Stomach (tissue), 4 donors: ENCODE measurements around the gene SLC6A17.

Experiments used
- EP300 ChIP-seq: sonication (generic); formaldehyde crosslinking; IDR thresholded peaks from one replicate; pipeline ENCODE4 v1.6.1; 2017; ENCODE audit warnings: antibody characterized with exemption
- POLR2A ChIP-seq, 4 donors: fragments of 450-650 bp; IDR thresholded peaks; one replicate each; pipeline ENCODE4 v1.6.1; 2016; ENCODE audit warnings: antibody characterized with exemption in 4 of 4, control low read depth in 2 of 4, mild to moderate bottlenecking in 1 of 4, moderate library complexity in 1 of 4
- POLR2AphosphoS5 ChIP-seq, 3 donors: sonication (generic); formaldehyde crosslinking; IDR thresholded peaks; one replicate each; pipeline ENCODE4 v1.6.1; 2016; ENCODE audit warnings: antibody characterized with exemption in 3 of 3
- TF ChIP-seq, protein P1 (sequence below), 7 experiments: fragments of 450-650 bp in 4 of 7; fragments of 200-600 bp in 3 of 7; sonication (generic) in 3 of 7; IDR thresholded peaks; one replicate each; pipeline ENCODE4 v1.5.1; 2016 to 2019; ENCODE audit warnings: antibody characterized with exemption in 7 of 7, control low read depth in 2 of 7, mild to moderate bottlenecking in 1 of 7

DNA sequence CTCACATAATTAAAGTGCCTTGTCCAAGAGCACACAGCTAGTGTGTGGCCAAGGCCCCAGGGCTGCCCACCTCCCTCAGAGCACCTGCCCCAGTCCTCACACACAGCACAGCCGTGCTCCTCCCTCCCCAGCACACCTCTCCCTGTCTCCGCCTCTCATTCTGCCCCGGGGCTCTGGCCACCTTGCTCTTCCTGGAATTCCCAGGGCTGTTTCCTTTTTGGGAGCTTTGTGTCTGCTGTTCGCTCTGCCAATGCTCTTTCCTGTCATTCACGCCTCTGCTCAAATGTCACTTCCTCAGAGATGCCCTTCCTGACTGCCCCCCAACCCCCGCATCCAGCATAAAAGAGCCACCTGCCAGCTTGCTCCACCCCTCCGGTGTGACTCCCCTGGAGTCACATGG lies 13.3 kb downstream of the SLC6A17 start:
- TF ChIP-seq EP300 = no peak
- TF ChIP-seq, protein P1, sequence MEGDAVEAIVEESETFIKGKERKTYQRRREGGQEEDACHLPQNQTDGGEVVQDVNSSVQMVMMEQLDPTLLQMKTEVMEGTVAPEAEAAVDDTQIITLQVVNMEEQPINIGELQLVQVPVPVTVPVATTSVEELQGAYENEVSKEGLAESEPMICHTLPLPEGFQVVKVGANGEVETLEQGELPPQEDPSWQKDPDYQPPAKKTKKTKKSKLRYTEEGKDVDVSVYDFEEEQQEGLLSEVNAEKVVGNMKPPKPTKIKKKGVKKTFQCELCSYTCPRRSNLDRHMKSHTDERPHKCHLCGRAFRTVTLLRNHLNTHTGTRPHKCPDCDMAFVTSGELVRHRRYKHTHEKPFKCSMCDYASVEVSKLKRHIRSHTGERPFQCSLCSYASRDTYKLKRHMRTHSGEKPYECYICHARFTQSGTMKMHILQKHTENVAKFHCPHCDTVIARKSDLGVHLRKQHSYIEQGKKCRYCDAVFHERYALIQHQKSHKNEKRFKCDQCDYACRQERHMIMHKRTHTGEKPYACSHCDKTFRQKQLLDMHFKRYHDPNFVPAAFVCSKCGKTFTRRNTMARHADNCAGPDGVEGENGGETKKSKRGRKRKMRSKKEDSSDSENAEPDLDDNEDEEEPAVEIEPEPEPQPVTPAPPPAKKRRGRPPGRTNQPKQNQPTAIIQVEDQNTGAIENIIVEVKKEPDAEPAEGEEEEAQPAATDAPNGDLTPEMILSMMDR (IDR thresholded peaks at IDR 0.05) = no peak
- TF ChIP-seq POLR2A (IDR thresholded peaks at IDR 0.05) = no peak
- TF ChIP-seq POLR2AphosphoS5 (IDR thresholded peaks at IDR 0.05) = no peak
